Heart left ventricle (tissue), 13 donors: ENCODE results near the gene ARID3A.

Source experiments
- CTCF ChIP-seq, 12 donors: fragments of 200-600 bp; sonication (generic) in 4 of 12; IDR thresholded peaks; one replicate each; pipeline versions ENCODE4 v1.5.0 to v1.8.0; 2018 to 2022; ENCODE audit warnings: antibody characterized with exemption in 12 of 12, mild to moderate bottlenecking in 5 of 12
- POLR2A ChIP-seq, 2 donors: fragments of 450-650 bp; IDR thresholded peaks; one replicate each; pipeline ENCODE4 v1.6.1; 2017; ENCODE audit warnings: antibody characterized with exemption in 2 of 2, mild to moderate bottlenecking in 2 of 2, moderate library complexity in 2 of 2
- donor health status: ischemic (EF 13 %, LVEDD 7.1; RV severe dilation, severe dysfunction).
- donor health status: DM: no; HTN: yes; CAD: no.
- donor health status: DM: no; HTN: no; CAD: no.
- donor health status: ischemic (EF 25% LVEDD 6.9; RV normal size, moderate dysfunction).
- donor health status: ischemic (EF 25% LVEDD 5.7; RV mildly dilated, moderate dysfunction).
- donor health status: ischemic (EF 35%, LVEDD 5.7; RV mildly dilated, moderate dysfunction).
- donor health status: nonischemic (EF 11% LVEDD 7.7; RV severe dilation, severe dysfunction).
- donor health status: DM: yes; HTN: yes; CAD: no.
- donor health status: PGD.
- donor health status: ischemic (EF 29% LVEDD 5.4; RV normal size, mild dysfunction).
- donor health status: nonischemic (EF 23%, LVEDD 6.1; RV moderate dilation, normal function).

GRCh38 chr19:986083-986482, 60.2 kb downstream of the ARID3A start:
- TF ChIP-seq CTCF (IDR thresholded peaks at IDR 0.05): no peak
- TF ChIP-seq POLR2A (IDR thresholded peaks at IDR 0.05): no peak
